GM12878 (cell line): Measurements from ENCODE around the gene PTMA. TPM values are rescaled to one million over a fixed set of nuclear protein-coding genes. Genes with fewer than 3 reads are reported as not detected.

Experiments used
- ATAC-seq: fragments of 200-7000 bp; cut with Tn5 transposase; 3 replicates; pipeline ENCODE4 v1.9.1; 2020; ENCODE audit warnings: mild to moderate bottlenecking, moderate library complexity
- BruUV-seq: library from RNA; stranded (reverse); fragments of 400-500 nt; replicated peaks from 2 replicates; lab custom pipeline; 2021; lab: Mats Ljungman, UMichigan
- CTCF ChIA-PET: fragments of 300-600 bp; sonication (Branson Sonifier 250); formaldehyde crosslinking; extraction: SDS; loops from one replicate; lab custom pipeline; 2021; ENCODE audit warnings: inconsistent platforms; lab: Yijun Ruan, JAX
- POLR2A ChIA-PET: fragments of 350-600 bp; formaldehyde crosslinking; extraction: SDS; loops from one replicate; lab custom pipeline; 2021; ENCODE audit warnings: inconsistent platforms; lab: Charles Lee
- RAD21 ChIA-PET: fragments of 300-600 bp; sonication (Branson Sonifier 250); formaldehyde crosslinking; loops from one replicate; lab custom pipeline; 2023; ENCODE audit warnings: antibody characterized with exemption; ENCODE audit not compliant: unreplicated experiment; lab: Charles Lee
- SMC1A ChIA-PET: fragments of 300-600 bp; sonication (Branson Sonifier 250); formaldehyde crosslinking; loops from one replicate; lab custom pipeline; 2023; ENCODE audit not compliant: unreplicated experiment, uncharacterized antibody; lab: Charles Lee
- DNase-seq: peaks from one replicate; pipeline ENCODE4 v3.0.0-alpha.2; 2011; ENCODE audit warnings: low read depth, low spot score
- FAIRE-seq: peaks from 3 replicates; lab custom pipeline; 2011; peaks lifted over from hg19 to GRCh38; lab: Jason Lieb, UNC
- H2AFZ ChIP-seq: 2 replicates; pipeline ENCODE4 v1.6.0; 2011; ENCODE audit warnings: low read depth, low read length, control low read depth; ENCODE audit not compliant: control insufficient read depth
- H3K27ac ChIP-seq: 2 replicates; pipeline ENCODE4 v1.5.1; 2011; ENCODE audit warnings: control low read depth; ENCODE audit not compliant: control insufficient read depth, insufficient read depth
- H3K27me3 ChIP-seq, 2 experiments: replicated peaks in 1 of 2; 2 replicates each; pipeline versions ENCODE4 v1.6.0 to v1.6.1; 2011; ENCODE audit warnings: low read length in 1 of 2; ENCODE audit not compliant: control insufficient read depth in 2 of 2, insufficient read depth in 2 of 2
- H3K36me3 ChIP-seq, 2 experiments: 2 replicates each; pipeline ENCODE4 v1.5.1; 2011; ENCODE audit warnings: low read length in 1 of 2; ENCODE audit not compliant: control insufficient read depth in 2 of 2, insufficient read depth in 2 of 2
- H3K4me1 ChIP-seq: 2 replicates; pipeline ENCODE4 v1.6.1; 2011; ENCODE audit warnings: mild to moderate bottlenecking, low read length, moderate library complexity, mixed read lengths; ENCODE audit not compliant: control insufficient read depth, insufficient read depth
- H3K4me2 ChIP-seq: 2 replicates; pipeline ENCODE4 v1.6.0; 2011; ENCODE audit warnings: control low read depth; ENCODE audit not compliant: control insufficient read depth, insufficient read depth
- H3K4me3 ChIP-seq: fragments of 200-600 bp; sonication (generic); 2 replicates; pipeline ENCODE4 v1.5.1; 2016
- H3K79me2 ChIP-seq: 2 replicates; pipeline ENCODE4 v1.6.0; 2011; ENCODE audit warnings: low read length; ENCODE audit not compliant: control insufficient read depth, insufficient read depth
- H3K9ac ChIP-seq: 2 replicates; pipeline ENCODE4 v1.8.0; 2011; ENCODE audit warnings: low read length, control low read depth, mixed read lengths; ENCODE audit not compliant: control insufficient read depth, insufficient read depth
- H3K9me3 ChIP-seq: replicated peaks from 3 replicates; pipeline ENCODE4 v1.5.1; 2011; ENCODE audit warnings: mild to moderate bottlenecking, low read length; ENCODE audit not compliant: control insufficient read depth, insufficient read depth
- H4K20me1 ChIP-seq: 2 replicates; pipeline ENCODE4 v1.6.0; 2011; ENCODE audit not compliant: control insufficient read depth, insufficient read depth
- BACH1 ChIP-seq: fragments of 450-650 bp; IDR thresholded peaks from 2 replicates; pipeline ENCODE4 v1.6.1; 2017; ENCODE audit warnings: mild to moderate bottlenecking, borderline replicate concordance
- CTCF ChIP-seq, 3 experiments: IDR thresholded peaks in 2 of 3; conservative IDR thresholded peaks in 1 of 3; 2 replicates each; pipeline ENCODE4 v1.5.1; 2011; ENCODE audit warnings: low read depth in 3 of 3, low read length in 3 of 3, mild to moderate bottlenecking in 3 of 3, control low read depth in 2 of 3, moderate library complexity in 2 of 3, inconsistent platforms in 1 of 3, mixed read lengths in 1 of 3; ENCODE audit not compliant: control insufficient read depth in 2 of 3, insufficient read depth in 1 of 3; ENCODE audit errors: extremely low read depth in 1 of 3
- ELK1 ChIP-seq: IDR thresholded peaks from 2 replicates; pipeline ENCODE4 v1.6.1; 2012; ENCODE audit warnings: low read depth, low read length, improper control_type of control experiment
- GABPA ChIP-seq: IDR thresholded peaks from 2 replicates; pipeline ENCODE4 v1.6.1; 2014; ENCODE audit warnings: antibody characterized with exemption, low read depth, mild to moderate bottlenecking, inconsistent platforms
- GATAD2B ChIP-seq: fragments of 450-650 bp; conservative IDR thresholded peaks from 2 replicates; pipeline ENCODE4 v1.6.1; 2017; ENCODE audit warnings: low read depth, mild to moderate bottlenecking, moderate library complexity
- IKZF2 ChIP-seq, 2 experiments: fragments of 450-650 bp; IDR thresholded peaks; 2 replicates each; pipeline ENCODE4 v1.6.1; 2017; ENCODE audit warnings: mild to moderate bottlenecking in 2 of 2, moderate library complexity in 2 of 2
- IRF5 ChIP-seq: fragments of 450-650 bp; IDR thresholded peaks from 2 replicates; pipeline ENCODE4 v1.6.1; 2017; ENCODE audit warnings: borderline replicate concordance
- MTA2 ChIP-seq: fragments of 450-650 bp; IDR thresholded peaks from 2 replicates; pipeline ENCODE4 v1.6.1; 2016; ENCODE audit warnings: low read depth, mild to moderate bottlenecking, moderate library complexity
- MXI1 ChIP-seq: fragments of 150-350 bp; IDR thresholded peaks from 2 replicates; pipeline ENCODE4 v1.6.1; 2011; ENCODE audit warnings: low read depth, mild to moderate bottlenecking, inconsistent platforms, low read length, improper control_type of control experiment
- RELB ChIP-seq: fragments of 450-650 bp; IDR thresholded peaks from 2 replicates; pipeline ENCODE4 v1.6.1; 2017; ENCODE audit warnings: low read depth, mild to moderate bottlenecking, moderate library complexity
- ZNF207 ChIP-seq: fragments of 450-650 bp; IDR thresholded peaks from 2 replicates; pipeline ENCODE4 v1.6.1; 2014; ENCODE audit warnings: antibody characterized with exemption, mild to moderate bottlenecking, borderline replicate concordance
- WGBS: methylation state at CpG from one replicate; pipeline ENCODE4 v1.1.6; 2016; ENCODE audit warnings: low lambda C conversion rate; ENCODE audit not compliant: insufficient replicate concordance, insufficient coverage; ENCODE audit errors: missing lambda C conversion rate; 5-methylcytosine and 5-hydroxymethylcytosine counted together
- in situ Hi-C: fragments of 300-500 bp; cut with MboI; formaldehyde crosslinking; loops from 9 replicates; pipeline ENCODE4 v1.14.3; 2018; ENCODE audit warnings: mixed read lengths
- intact Hi-C: fragments of 100-400 bp; cut with micrococcal nuclease; formaldehyde crosslinking; loops from one replicate; pipeline ENCODE4 v1.14.2; 2022; ENCODE audit not compliant: unreplicated experiment
- polyA plus RNA-seq, 11 experiments: library from polyadenylated mRNA; depleted of rRNA in 4 of 11; unstranded in 6 of 11; stranded (reverse) in 5 of 11; fragments of >200 nt; fragmentation: Nextera tagmentation in 4 of 11; fragmentation: Illumina TruSeq in 1 of 11; extraction: Ambion mirVana in 4 of 11; extraction: Trizol in 1 of 11; gene quantifications; 1 replicate in 1 of 11; 2 replicates in 10 of 11; pipeline versions ENCODE4 v1.2.1 to v1.2.3, GENCODE V29; 2011 to 2016; ENCODE audit warnings: inconsistent platforms in 2 of 11, missing spikeins in 2 of 11, low read depth in 1 of 11
- total RNA-seq, 4 experiments: library from RNA; depleted of rRNA in 3 of 4; stranded (reverse); fragments of >200 nt in 3 of 4; fragmentation: Illumina TruSeq in 1 of 4; extraction: Trizol in 1 of 4; gene quantifications; 2 replicates each; pipeline versions ENCODE4 v1.2.1 to v1.2.3, GENCODE V29; 2013 to 2021

Gene PTMA
- total and polyA plus RNA-seq, 10 of the 15 experiments (the other 5 are each of a cell fraction or from before 2014, with no cell fraction given) = 1,144 to 5,018 (median 3,464) TPM

- TF ChIP-seq RELB = no peak
- TF ChIP-seq GABPA = no peak
- peak in 1 of 2 experiments; percentile 24; a peak in 1 of 4 replicates for TF ChIP-seq IKZF2 (IDR thresholded peaks at IDR 0.05)
- TF ChIP-seq BACH1 = 0 out of 2 replicates have a peak, but pooled peaks have one; percentile 28
- TF ChIP-seq ELK1 = no peak
These were observed 36.9 kb upstream of the PTMA start (continued) for GRCh38 chr2:231671270-231672050.

GRCh38 chr2:231672617-231673347 is 35.5 kb upstream of the PTMA start:
- CTCF ChIA-PET = interaction anchor here (0.7 to 22.2 kb wide), 15 partner anchors 10 to 155 kb away, joined by 3 to 811 read pairs (median 8); partner anchors contain the start of gene PTMA
- peak overlapping the region; percentile 76 for H3K9ac ChIP-seq
- TF ChIP-seq ZNF207 (no peak; the same call in 1 of the 2 replicates), MTA2 (peak; percentile 80; the same call in 1 of the 2 replicates), MXI1 (0 out of 2 replicates have a peak, but pooled peaks have one; percentile 34), GATAD2B (peak; percentile 97), IRF5 (no peak), CTCF (IDR thresholded peaks at IDR 0.05 in 2 of 3, conservative IDR thresholded peaks at IDR 0.05 in 1 of 3; ENCODE audit: control insufficient read depth in 2 of 3, extremely low read depth in 1 of 3, insufficient read depth in 1 of 3, low read depth in 3 of 3, low read length in 3 of 3) (peak; percentile 56 to 64 (median 59))

More at GRCh38 chr2:231672617-231673347, 35.5 kb upstream of the PTMA start:
- Histone ChIP-seq H3K4me2 (peak overlapping the region; percentile 97), H3K9me3 (no peaks in the 10 kb centered on the region; the same call in 2 of the 3 replicates), H4K20me1 (no peaks in the 10 kb centered on the region), H3K36me3 (no peaks in the 10 kb centered on the region), H2AFZ (peak overlapping the region; percentile 70), H3K27me3 (no peaks in the 10 kb centered on the region), H3K27ac (peak overlapping the region; percentile 98), H3K4me3 (peak overlapping the region; percentile 73), H3K79me2 (peaks cover 9% of the 10 kb centered on the region), H3K4me1 (peaks cover 59% of the 10 kb centered on the region)
- RAD21 ChIA-PET = interaction anchor here (0.5 to 24.6 kb wide), 18 partner anchors 9 to 1125 kb away, joined by 3 to 463 read pairs (median 4); partner anchors contain the start of gene PTMA
- SMC1A ChIA-PET = interaction anchor here (0.8 to 10.2 kb wide), 10 partner anchors 12 to 197 kb away, joined by 3 to 343 read pairs (median 6); partner anchors contain the start of gene PTMA
- intact Hi-C loops (loop anchor here (5.0 kb wide), 1 partner anchor 110 kb away; no protein-coding TSS in a partner anchor), in situ Hi-C loops (loop anchor here (5.0 kb wide), 1 partner anchor 60 kb away; no protein-coding TSS in a partner anchor)
- POLR2A ChIA-PET = interaction anchor here (0.5 to 10.3 kb wide), 18 partner anchors 8 to 354 kb away, joined by 3 to 247 read pairs (median 7); partner anchors contain the start of genes COPS7B and PTMA
- ATAC-seq = peak; percentile 73
- peak; percentile 71 for DNase-seq
- BruUV-seq = no TSS peak
- WGBS = under 1% methylated on average over 19 of the region's 20 CpGs
- FAIRE-seq = no peak
